HG03457 (cell line): Measurements from ENCODE around the gene ZC3H12D.
"Not testable (repeated sequence)": the region's sequence is repeated elsewhere in the genome, so short reads cannot be mapped to it uniquely, and the experiment has no call there.

Source experiments
- ATAC-seq: cut with Tn5 transposase; IDR thresholded peaks from one replicate; pipeline ENCODE4 v1.9.1; 2021; ENCODE audit warnings: moderate number of reproducible peaks; ENCODE audit not compliant: unreplicated experiment

The ZC3H12D gene

GRCh38 chr6:149460249-149460648, 24.6 kb downstream of the ZC3H12D start:
- not testable (repeated sequence) for ATAC-seq

- no peak for ATAC-seq
Measured at GRCh38 chr6:149459761-149460160, 25.1 kb downstream of the ZC3H12D start.

- no peak for ATAC-seq
Measured at GRCh38 chr6:149458806-149459205, 26.0 kb downstream of the ZC3H12D start.

- no peak for ATAC-seq
Measured at GRCh38 chr6:149458196-149458595, 26.6 kb downstream of the ZC3H12D start.

GRCh38 chr6:149457316-149457884, 27.4 kb downstream of the ZC3H12D start:
- no peak for ATAC-seq

- ATAC-seq = no peak
Measured at GRCh38 chr6:149456311-149457021, 28.3 kb downstream of the ZC3H12D start.

GRCh38 chr6:149455031-149455732, 29.6 kb downstream of the ZC3H12D start:
- ATAC-seq = no peak

GRCh38 chr6:149454346-149454848, 30.4 kb downstream of the ZC3H12D start:
- no peak for ATAC-seq

- ATAC-seq = no peak
Measured at GRCh38 chr6:149453597-149454345, 31.0 kb downstream of the ZC3H12D start.

- ATAC-seq = no peak
Measured at GRCh38 chr6:149452037-149452939, 32.5 kb downstream of the ZC3H12D start.

- ATAC-seq = no peak
Measured at GRCh38 chr6:149451376-149452036, 33.3 kb downstream of the ZC3H12D start.

- no peak for ATAC-seq
Measured at GRCh38 chr6:149450679-149451375, 34.0 kb downstream of the ZC3H12D start.

GRCh38 chr6:149449831-149450678, 34.8 kb downstream of the ZC3H12D start:
- ATAC-seq = no peak

GRCh38 chr6:149448821-149449453, 35.9 kb downstream of the ZC3H12D start:
- ATAC-seq = no peak

- ATAC-seq = no peak
Measured at GRCh38 chr6:149446791-149447376, 37.9 kb downstream of the ZC3H12D start.

GRCh38 chr6:149445573-149445972, 39.2 kb downstream of the ZC3H12D start:
- no peak for ATAC-seq

GRCh38 chr6:149445095-149445466, 39.7 kb downstream of the ZC3H12D start:
- no peak for ATAC-seq
